GDM1 (cell line): ENCODE results near the gene HSPA2.
"Not testable (repeated sequence)": the region's sequence is repeated elsewhere in the genome, so short reads cannot be mapped to it uniquely, and the experiment has no call there.

Experiments used
- DNase-seq: peaks from one replicate; lab custom pipeline; 2025; lab: John Stamatoyannopoulos, UW

The HSPA2 gene

DNA sequence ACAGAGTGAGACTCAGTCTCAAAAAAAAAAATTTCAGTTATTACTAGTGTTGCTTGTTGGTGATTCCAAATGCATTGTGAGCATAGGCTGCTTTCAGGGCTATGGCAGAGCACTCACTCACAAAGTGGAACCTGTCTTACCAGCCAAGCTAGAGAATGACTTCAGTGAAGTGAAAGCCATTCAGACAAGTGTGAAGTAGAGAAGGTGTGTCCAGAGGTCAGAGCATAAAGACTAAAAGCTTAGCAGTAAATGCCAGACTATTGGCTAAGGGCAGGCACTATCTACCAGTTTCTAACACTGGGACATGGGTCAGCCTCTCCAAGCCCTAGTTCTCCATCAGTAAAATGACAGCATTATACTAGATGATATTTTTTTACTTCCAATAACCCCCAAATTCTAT lies 21.9 kb downstream of the HSPA2 start:
- no peak for DNase-seq

DNA sequence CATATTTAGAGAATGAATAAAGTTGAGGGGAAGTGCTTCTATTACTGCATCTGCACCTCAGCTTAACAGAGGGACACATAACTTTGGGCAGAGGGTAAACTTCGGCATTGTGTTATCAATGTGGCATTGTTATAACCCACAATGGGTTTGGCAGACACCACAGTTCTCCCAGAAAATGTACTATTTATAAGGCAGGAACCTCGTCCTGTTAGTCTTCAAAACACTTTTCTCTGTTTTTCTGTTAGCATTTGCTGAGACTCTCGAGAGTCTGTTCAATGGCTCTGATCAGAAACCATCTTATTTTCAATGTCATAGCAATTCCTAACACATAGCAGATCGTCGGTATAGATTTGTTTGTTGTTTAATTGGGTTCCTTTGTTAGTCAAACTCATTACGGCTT lies 23.2 kb downstream of the HSPA2 start:
- DNase-seq = no peak

DNA sequence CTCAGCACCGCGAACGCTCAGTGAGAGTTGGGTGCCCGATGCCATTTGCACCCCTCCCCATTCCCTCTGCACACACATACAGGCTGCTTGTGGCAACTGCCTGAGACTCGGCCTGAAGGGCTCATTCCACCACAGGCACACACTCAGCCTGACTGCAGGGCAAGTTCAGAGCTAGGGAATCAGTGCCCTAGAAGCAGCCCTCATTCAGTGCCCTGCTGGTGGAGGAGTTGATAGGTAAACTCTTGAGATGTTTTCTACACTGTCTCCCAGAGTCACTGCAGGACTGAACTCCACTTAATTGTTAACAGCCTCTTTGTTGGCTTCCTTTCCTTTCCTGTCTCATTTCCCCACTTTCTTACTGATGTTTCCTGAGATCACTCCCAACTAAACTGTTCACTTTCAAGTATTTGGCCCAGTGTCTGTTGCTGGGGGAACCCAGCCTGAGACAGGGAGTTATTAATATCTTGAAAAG lies 26.1 kb downstream of the HSPA2 start:
- DNase-seq = peak; percentile 42

DNA sequence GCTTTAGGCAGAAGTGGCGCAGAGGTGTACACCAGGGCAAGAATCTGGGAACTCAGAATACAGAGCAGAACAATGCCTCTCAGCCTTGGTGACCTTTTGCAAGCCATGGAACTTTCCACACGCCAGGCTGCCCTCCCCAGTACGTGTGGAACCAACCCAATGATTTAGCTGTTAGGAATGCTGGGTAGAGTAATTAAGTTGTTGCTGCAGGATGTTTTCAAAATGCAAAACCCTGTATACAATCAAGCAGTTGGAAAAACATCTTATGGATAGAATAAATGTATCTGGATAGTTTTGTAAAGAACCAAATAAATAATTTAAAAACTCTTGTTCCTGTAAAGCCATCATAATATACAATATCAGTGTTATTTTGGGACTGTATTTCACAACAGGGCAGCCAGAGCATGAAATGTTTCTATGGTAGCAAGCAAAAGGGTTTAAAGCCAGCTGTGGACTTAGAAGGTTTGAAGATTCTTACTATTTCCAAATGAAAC lies 28.6 kb downstream of the HSPA2 start:
- DNase-seq = no peak

DNA sequence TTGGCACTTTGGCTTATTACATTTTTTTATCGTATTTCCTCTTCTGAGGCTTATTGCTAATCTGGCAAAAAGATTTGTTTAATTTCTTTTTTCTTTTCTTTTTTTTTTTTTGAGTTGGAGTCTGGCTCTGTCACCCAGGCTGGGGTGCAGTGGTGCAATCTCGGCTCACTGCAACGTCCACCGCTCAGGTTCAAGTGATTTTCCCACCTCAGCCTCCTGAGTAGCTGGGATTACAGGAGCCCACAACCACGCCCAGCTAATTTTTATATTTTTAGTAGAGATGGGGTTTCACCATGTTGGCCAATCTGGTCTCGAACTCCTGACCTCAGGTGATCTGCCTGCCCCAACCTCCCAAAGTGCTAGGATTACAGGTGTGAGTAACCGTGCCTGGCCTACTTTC lies 29.1 kb downstream of the HSPA2 start:
- DNase-seq = not testable (repeated sequence)

DNA sequence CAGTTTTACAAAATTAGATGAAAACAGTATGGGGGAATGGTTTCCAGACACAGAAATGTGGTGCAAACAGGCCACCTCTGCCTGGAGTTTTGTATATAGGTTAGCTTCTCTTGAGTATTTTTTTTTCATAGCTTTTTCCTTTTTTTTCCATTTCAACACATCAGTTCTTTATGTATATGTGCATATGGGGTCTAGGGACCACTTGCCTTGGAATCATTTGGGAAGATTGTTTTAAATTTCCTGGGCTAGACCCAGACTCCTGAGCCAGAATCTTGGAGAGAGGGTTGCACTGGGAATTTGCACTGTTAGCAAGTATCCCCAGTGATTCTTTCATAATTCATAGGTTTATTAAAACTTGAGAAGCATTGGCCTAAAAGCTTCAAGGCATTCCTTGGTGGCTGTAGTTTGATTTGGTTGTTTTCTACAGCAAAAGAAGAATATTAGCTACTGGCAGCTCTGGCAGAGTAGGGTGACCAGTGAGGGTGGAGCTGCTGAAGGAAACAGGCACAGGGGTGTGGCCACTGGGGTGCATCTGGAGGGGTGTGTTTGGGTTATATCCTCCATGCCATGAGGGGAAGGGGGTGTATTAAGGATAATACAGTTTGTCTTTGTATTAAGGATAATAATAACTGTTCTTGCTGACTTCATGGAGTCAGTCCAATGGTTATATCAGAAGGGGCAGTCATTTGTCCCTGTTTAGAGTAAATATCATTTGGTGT lies 32.0 kb downstream of the HSPA2 start:
- DNase-seq = no peak

DNA sequence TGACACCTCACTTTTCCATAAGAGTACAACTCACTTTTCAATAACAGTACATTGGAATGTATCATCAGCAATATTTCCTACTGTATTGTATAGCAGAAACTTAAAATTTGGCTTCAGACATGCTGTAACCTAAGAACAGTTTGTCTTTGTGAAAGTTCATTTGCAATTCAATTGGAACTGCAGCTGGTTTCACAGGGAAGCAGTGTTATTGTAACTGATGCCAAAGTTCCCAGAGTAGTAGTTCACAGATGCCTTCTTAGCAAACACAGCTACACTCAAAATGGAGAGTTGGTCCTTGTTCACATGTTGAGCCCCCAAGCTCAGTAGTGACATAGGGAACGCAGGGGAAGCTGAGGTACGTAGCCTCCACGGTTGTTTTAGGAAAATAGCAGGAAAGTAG lies 32.6 kb downstream of the HSPA2 start:
- no peak for DNase-seq

DNA sequence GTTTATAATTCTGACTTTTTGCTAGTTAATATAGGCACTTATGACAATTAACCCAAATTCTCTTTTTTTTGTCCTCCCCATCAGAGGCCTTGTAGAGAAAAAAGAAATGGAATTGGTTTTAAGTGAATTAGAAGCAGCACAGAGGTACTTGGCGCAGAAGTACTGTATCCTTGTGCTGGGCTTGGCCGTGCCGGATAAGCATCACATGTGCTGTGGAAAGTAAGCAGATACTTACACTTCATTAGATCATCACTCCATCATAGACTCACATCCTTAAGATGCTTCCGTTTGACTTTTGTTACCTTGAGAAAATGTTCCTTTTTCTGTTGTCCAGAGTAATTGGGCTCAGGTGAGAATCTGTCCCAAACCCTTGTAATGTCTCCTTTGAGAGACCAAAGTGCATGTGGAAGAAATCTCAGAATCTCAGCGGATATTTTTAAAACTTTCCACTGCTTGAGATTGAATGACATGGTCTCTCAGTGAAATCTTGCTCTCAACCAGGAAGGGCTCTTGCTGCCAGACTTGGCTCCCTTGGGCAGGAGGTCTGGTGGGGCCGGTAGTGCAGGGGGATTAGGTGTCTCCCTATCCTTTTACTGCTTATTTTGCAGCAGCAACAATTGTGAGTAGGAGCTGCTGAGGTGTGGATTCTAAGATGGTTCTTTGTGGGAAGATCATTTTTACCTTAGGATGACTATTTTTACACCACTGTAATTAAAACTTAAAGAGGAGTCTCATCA lies 34.0 kb downstream of the HSPA2 start:
- DNase-seq = no peak

DNA sequence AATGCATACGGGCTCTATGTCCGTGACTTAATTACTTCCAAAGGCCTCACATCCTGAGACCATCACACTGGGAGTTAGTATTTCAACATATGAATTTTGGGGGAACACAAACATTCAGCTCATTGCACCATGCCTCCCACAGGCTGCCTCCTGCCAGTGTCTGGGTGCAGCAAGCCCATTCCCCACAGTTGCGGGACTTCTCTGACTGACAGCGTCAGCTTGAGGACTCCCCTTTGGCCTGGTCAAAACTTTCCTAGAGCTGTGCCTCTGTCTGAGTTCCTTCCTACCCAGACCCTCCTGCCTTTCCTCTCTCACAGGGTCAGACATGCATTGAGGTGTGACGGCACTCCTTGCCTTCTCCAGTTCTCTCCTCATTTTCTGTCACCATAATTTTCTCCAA lies 36.7 kb downstream of the HSPA2 start:
- no peak for DNase-seq

DNA sequence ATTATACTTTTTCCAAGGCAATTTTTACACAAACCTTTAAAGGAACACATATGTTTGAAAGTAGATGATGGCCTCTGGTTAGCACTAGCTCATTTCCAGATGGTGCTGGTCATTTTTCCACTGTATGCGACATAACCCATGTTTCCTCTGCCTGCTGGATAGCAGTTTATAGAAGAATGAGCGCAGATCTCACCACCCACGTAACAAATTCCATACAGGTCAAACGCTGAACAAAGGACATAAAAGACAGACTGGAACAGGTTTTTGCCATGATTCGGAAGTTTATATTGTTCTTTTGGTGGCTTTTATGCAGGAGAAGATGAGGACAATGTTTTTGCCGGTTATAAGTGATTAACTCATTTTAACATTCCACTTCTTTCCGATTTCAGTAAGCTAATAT lies 39.9 kb downstream of the HSPA2 start:
- DNase-seq = no peak

DNA sequence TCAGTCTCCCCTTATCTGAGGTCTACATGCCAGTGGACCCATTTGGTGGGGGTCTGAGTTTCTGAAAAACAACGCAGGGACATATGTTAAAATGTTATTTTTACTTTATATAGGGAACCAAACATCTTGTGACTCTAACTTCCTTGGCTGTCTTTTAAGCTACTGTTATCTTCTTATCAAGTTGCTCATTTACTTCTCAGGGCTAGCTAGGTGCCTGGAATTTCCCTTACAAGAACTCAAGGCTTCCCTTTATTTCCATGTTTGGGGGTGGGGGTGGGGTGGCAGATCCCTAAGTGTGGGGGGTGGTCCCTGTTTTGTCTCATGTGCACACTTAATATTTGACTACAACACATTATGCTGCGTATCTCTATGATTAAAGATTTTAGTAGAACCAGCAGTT lies 40.8 kb downstream of the HSPA2 start:
- no peak for DNase-seq

DNA sequence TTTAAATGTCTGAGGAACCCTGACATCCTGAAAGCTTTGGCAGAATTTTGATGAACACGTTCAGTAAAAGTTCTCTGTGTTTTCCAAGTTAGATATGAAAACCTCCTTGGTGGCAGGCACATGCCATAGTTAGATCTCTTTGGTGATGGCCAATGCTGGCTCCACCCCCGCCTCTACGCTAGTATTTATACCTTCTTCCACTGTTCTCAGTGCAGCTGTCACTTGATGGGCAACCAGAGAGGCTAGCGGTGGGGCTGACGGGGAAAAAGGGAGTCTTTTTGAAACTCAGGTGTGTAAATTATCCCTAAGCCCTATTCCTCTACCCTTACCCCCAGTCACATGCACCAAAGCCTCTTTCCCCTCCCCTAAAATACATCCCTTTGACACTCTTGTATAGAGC lies 41.3 kb downstream of the HSPA2 start:
- no peak for DNase-seq

DNA sequence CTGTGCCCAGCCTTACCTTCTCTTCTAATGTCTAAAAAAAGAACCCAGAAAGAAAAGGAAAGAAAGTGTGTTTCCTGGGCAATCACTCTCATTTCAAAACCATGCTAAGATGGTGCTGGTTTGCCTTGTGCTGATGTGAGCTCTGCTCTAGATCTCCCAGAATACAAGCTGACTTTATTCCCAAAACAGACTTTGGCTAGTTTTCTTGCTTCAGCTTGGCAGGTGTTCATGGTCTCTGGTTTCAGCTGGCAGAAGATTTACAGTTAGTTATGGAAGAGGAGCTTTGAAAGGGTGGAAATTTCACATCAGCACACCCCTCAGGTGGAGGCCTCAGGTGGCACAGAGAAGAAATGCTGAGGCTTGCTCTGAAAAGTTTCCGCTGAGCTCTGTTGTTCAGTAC lies 43.6 kb downstream of the HSPA2 start:
- no peak for DNase-seq

DNA sequence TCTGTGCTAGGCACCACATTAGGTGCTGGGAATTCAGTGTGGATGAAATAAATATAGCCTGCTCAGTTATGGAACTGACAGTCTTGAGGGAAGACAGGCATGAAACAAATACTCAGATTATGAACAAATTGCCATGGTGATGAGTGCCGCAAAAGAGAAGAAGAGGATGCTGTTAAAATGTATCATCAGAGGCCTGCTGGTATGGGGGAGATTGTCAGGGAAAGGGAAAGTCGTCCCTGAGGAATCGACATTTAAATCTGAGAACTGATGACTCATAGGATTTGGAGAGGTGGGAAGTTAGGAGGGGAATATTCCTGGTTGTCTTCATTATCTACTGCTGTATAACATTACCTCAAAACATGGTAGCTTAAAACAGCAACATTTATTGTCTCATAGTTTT lies 51.3 kb downstream of the HSPA2 start:
- no peak for DNase-seq
